HT-29 (cell line): ENCODE data around the gene FAM47E. TPM values are rescaled to one million over a fixed set of nuclear protein-coding genes. Genes with fewer than 3 reads are reported as not detected.

ENCODE experiments used
- total RNA-seq: library from RNA; depleted of rRNA; stranded (reverse); fragments of >200 nt; shearing (Covaris generic); gene quantifications from 2 replicates; pipeline ENCODE4 v1.2.3, GENCODE V29; 2014; rRNA removed

The FAM47E gene
- total RNA-seq, 1 experiment from 2014 or later: 2.9 TPM

Other genes starting within 250 kb of the FAM47E start
- gene CXCL9, start 244.2 kb upstream of the FAM47E start, total RNA-seq: not detected in 2 replicates
- 0.08 and 0.63 TPM in 2 replicates for gene CXCL10, start 228.2 kb upstream of the FAM47E start, total RNA-seq
- 0.10 and 0.31 TPM in 2 replicates for gene CXCL11, start 215.7 kb upstream of the FAM47E start, total RNA-seq
- not detected in 2 replicates for gene ART3, start 177.0 kb upstream of the FAM47E start, total RNA-seq
- gene NUP54, start 103.3 kb upstream of the FAM47E start, total RNA-seq: 29.1 and 43.6 TPM in 2 replicates
- 99.5 and 105 TPM in 2 replicates for gene SCARB2, start 37.9 kb upstream of the FAM47E start, total RNA-seq
- gene STBD1, start 55.0 kb downstream of the FAM47E start, total RNA-seq: 3.3 and 4.0 TPM in 2 replicates
- gene CCDC158, start 169.4 kb downstream of the FAM47E start, total RNA-seq: not detected in 2 replicates
- 62.1 and 70.6 TPM in 2 replicates for gene SHROOM3, start 183.5 kb downstream of the FAM47E start, total RNA-seq